EL (cell line): Measurements from ENCODE around the gene CHAMP1.

Experiments used
- DNase-seq: peaks from one replicate; pipeline ENCODE4 v3.0.0-alpha.2; 2016

The CHAMP1 gene

GRCh38 chr13:114314074-114314912 lies at the start of gene CHAMP1:
Gene CHAMP1, plus strand, starts transcription at chr13:114314503. Its CDS starts 9,340 bp downstream, at chr13:114323843.
- DNase-seq: peak; percentile 96

- DNase-seq: peak; percentile 91
Measured at GRCh38 chr13:114264886-114265611, 49.3 kb upstream of the CHAMP1 start.

GRCh38 chr13:114266241-114266640 lies 48.1 kb upstream of the CHAMP1 start:
- DNase-seq: no peak

GRCh38 chr13:114268344-114269280 lies 45.7 kb upstream of the CHAMP1 start:
- DNase-seq: no peak

GRCh38 chr13:114269281-114269770 lies 45.0 kb upstream of the CHAMP1 start:
- no peak for DNase-seq

- no peak for DNase-seq
Measured at GRCh38 chr13:114272977-114273376, 41.3 kb upstream of the CHAMP1 start.

GRCh38 chr13:114275304-114275703 lies 39.0 kb upstream of the CHAMP1 start:
- no peak for DNase-seq

GRCh38 chr13:114279146-114279545 lies 35.2 kb upstream of the CHAMP1 start:
- no peak for DNase-seq

GRCh38 chr13:114279758-114280355 lies 34.4 kb upstream of the CHAMP1 start:
- no peak for DNase-seq

- DNase-seq: peak; percentile 92
Measured at GRCh38 chr13:114281351-114282040, 32.8 kb upstream of the CHAMP1 start, which contains the start of gene UPF3A. Gene UPF3A, plus strand, starts transcription at chr13:114281601. Its CDS starts 39 bp downstream, at chr13:114281640.

GRCh38 chr13:114282041-114282670 lies 32.1 kb upstream of the CHAMP1 start:
- peak; percentile 73 for DNase-seq

- no peak for DNase-seq
Measured at GRCh38 chr13:114283576-114283975, 30.7 kb upstream of the CHAMP1 start.

- no peak for DNase-seq
Measured at GRCh38 chr13:114284680-114285079, 29.6 kb upstream of the CHAMP1 start.

GRCh38 chr13:114285166-114285808 lies 29.0 kb upstream of the CHAMP1 start:
- no peak for DNase-seq

- peak; percentile 87 for DNase-seq
Measured at GRCh38 chr13:114286808-114287207, 27.5 kb upstream of the CHAMP1 start.

- DNase-seq: no peak
Measured at GRCh38 chr13:114288157-114288591, 26.1 kb upstream of the CHAMP1 start.

GRCh38 chr13:114296448-114296847 lies 17.9 kb upstream of the CHAMP1 start:
- DNase-seq: no peak

- DNase-seq: no peak
Measured at GRCh38 chr13:114296902-114297301, 17.4 kb upstream of the CHAMP1 start.

- DNase-seq: no peak
Measured at GRCh38 chr13:114298866-114299265, 15.4 kb upstream of the CHAMP1 start.

- no peak for DNase-seq
Measured at GRCh38 chr13:114299604-114300305, 14.5 kb upstream of the CHAMP1 start.
